Sigmoid colon (tissue), 4 donors: ENCODE data around the gene DTX4.
A peak's percentile ranks its signal among the peaks of the same experiment; 100 is the strongest.

Source experiments
- CTCF ChIP-seq, 4 experiments: fragments of 450-650 bp in 3 of 4; fragments of 200-600 bp in 1 of 4; IDR thresholded peaks; one replicate each; pipeline ENCODE4 v1.5.1; 2016 to 2019; ENCODE audit warnings: antibody characterized with exemption in 4 of 4, mild to moderate bottlenecking in 3 of 4, moderate library complexity in 2 of 4
- EP300 ChIP-seq, 4 donors: sonication (generic); formaldehyde crosslinking; IDR thresholded peaks; one replicate each; pipeline ENCODE4 v1.6.1; 2017; ENCODE audit warnings: antibody characterized with exemption in 4 of 4
- POLR2A ChIP-seq, 2 donors: fragments of 450-650 bp; IDR thresholded peaks; one replicate each; pipeline ENCODE4 v1.6.1; 2016; ENCODE audit warnings: antibody characterized with exemption in 2 of 2, mild to moderate bottlenecking in 2 of 2, moderate library complexity in 2 of 2
- POLR2AphosphoS5 ChIP-seq, 4 donors: sonication (generic); formaldehyde crosslinking; IDR thresholded peaks; one replicate each; pipeline ENCODE4 v1.6.1; 2017; ENCODE audit warnings: antibody characterized with exemption in 4 of 4

GRCh38 chr11:59221441-59221840 is 49.5 kb downstream of the DTX4 start:
- no peak for TF ChIP-seq CTCF (IDR thresholded peaks at IDR 0.05)
- TF ChIP-seq EP300 (IDR thresholded peaks at IDR 0.05) = no peak
- TF ChIP-seq POLR2A (IDR thresholded peaks at IDR 0.05) = no peak
- peak in 1 of 4 donors; percentile 7 for TF ChIP-seq POLR2AphosphoS5 (IDR thresholded peaks at IDR 0.05)
